Pancreas (tissue), 10 donors: Measurements from ENCODE around the gene TIMM22. TPM values are rescaled to one million over a fixed set of nuclear protein-coding genes. Genes with fewer than 3 reads are reported as not detected.
A peak's percentile ranks its signal among the peaks of the same experiment; 100 is the strongest.
"Not testable (repeated sequence)": the region's sequence is repeated elsewhere in the genome, so short reads cannot be mapped to it uniquely, and the experiment has no call there.

Experiments
- ATAC-seq, 4 donors: fragments of 200-7000 bp; cut with Tn5 transposase; one replicate each; pipeline versions ENCODE4 v1.8.0 to v1.9.1; 2020; ENCODE audit warnings: mild to moderate bottlenecking in 4 of 4, moderate library complexity in 4 of 4
- DNase-seq, 6 donors: peaks; one replicate each; pipeline ENCODE4 v3.0.0-alpha.2; 2020
- FAIRE-seq: peaks from 2 replicates; lab custom pipeline; 2012; peaks lifted over from hg19 to GRCh38; lab: Jason Lieb, UNC
- H3K27ac ChIP-seq, 4 donors: fragments of 200-600 bp; sonication (generic); 1 replicate in 3 of 4; 2 replicates in 1 of 4; pipeline versions ENCODE4 v1.5.0 to v1.8.0; 2020
- H3K27me3 ChIP-seq, 4 donors: fragments of 200-600 bp; one replicate each; pipeline ENCODE4 v1.8.0; 2021
- H3K36me3 ChIP-seq, 3 donors: fragments of 200-600 bp; sonication (generic) in 1 of 3; one replicate each; pipeline versions ENCODE4 v1.5.0 to v1.8.0; 2020 to 2021
- H3K4me1 ChIP-seq, 3 donors: fragments of 200-600 bp; one replicate each; pipeline ENCODE4 v1.8.0; 2021
- H3K4me3 ChIP-seq, 4 donors: fragments of 200-600 bp; sonication (generic) in 2 of 4; one replicate each; pipeline versions ENCODE4 v1.5.0 to v1.8.0; 2020 to 2021
- H3K9me3 ChIP-seq, 4 donors: fragments of 200-600 bp; one replicate each; pipeline ENCODE4 v1.8.0; 2021
- CTCF ChIP-seq, 4 donors: fragments of 200-600 bp; sonication (generic) in 3 of 4; IDR thresholded peaks; one replicate each; pipeline versions ENCODE4 v1.5.0 to v1.8.0; 2021; ENCODE audit warnings: antibody characterized with exemption in 4 of 4
- WGBS, 2 donors: extraction: QIAGEN DNeasy Blood & Tissue Kit; methylation state at CpG; one replicate each; pipeline ENCODE4 v1.1.7; 2013; 5-methylcytosine and 5-hydroxymethylcytosine counted together
- intact Hi-C, 3 donors: fragments of 100-400 bp; cut with DNase I; formaldehyde crosslinking; loops; one replicate each; pipeline versions ENCODE4 v1.11.1 to v1.14.2; 2022
- polyA plus RNA-seq, 2 donors: library from polyadenylated mRNA; stranded (reverse); fragments of 200-250 nt; gene quantifications; one replicate each; pipeline ENCODE4 v1.2.3, GENCODE V29; 2013
- total RNA-seq, 6 donors: library from RNA; stranded (reverse); fragmentation: NEBNext Ultra II Directional in 4 of 6; extraction: Animal tissue kit (Norgen Biotek cat#: 25700) in 4 of 6; gene quantifications; one replicate each; pipeline versions ENCODE4 v1.2.1 to v1.2.4, GENCODE V29; 2021 to 2023
- donor health status: healthy with polysubstance abuse.
- donor health status: DM: no; HTN: no; CAD: no; lungs with moderate emphysema.
- donor health status: DM: no; HTN: no; CAD: no.
- donor health status: control.
- donor health status: control.
- donor health status: Bipolar disorder and iron deficiency.
- donor health status: DM: yes; HTN: yes; CAD: no.
- donor health status: DM: no; HTN: no; CAD: no.
- donor health status: DM: no; HTN: no; CAD: no.
- donor health status: DM: yes; HTN: yes; CAD: no.

Gene TIMM22
- total and polyA plus RNA-seq, 8 donors = 3.1 to 6.5 (median 4.6) TPM

GRCh38 chr17:992933-993332 is 4.0 kb upstream of the TIMM22 start:
- FAIRE-seq = no peak
- no peak overlapping the region for H3K4me3 ChIP-seq
- 58 to 66% methylated on average over 13 of the region's 13 CpGs for WGBS, 2 donors
- no peaks in the 10 kb centered on the region for H3K27me3 ChIP-seq
- intact Hi-C loops = no loop called here
- H3K36me3 ChIP-seq = no peaks in the 10 kb centered on the region
- TF ChIP-seq CTCF (IDR thresholded peaks at IDR 0.05) = no peak
- H3K9me3 ChIP-seq = no peaks in the 10 kb centered on the region
- H3K4me1 ChIP-seq = peaks cover 2 to 5% (median 4%) of the 10 kb centered on the region in 3 donors
- H3K27ac ChIP-seq = no peak overlapping the region
- ATAC-seq = no peak
- peak in 1 of 6 donors; percentile 32 for DNase-seq

GRCh38 chr17:995324-995723 is 1.6 kb upstream of the TIMM22 start:
- H3K27ac ChIP-seq = peak overlapping the region in 1 of 4 donors; percentile 28
- WGBS, 2 donors = 65 to 72% methylated on average over 8 of the region's 8 CpGs
- FAIRE-seq = not testable (repeated sequence)

GRCh38 chr17:998111-998510 is 1.2 kb downstream of the TIMM22 start:
- whole genome bisulfite sequencing, 2 donors = 27% methylated on average over 2 of the region's 2 CpGs
- Histone ChIP-seq H3K27ac (no peak overlapping the region), H3K4me3 (peak overlapping the region in 2 of 4 donors; percentile 82 to 100), H3K4me1 (peaks cover 8 to 10% (median 10%) of the 10 kb centered on the region in 3 donors), H3K36me3 (peaks cover 0 to 26% (median 0%) of the 10 kb centered on the region in 3 donors), H3K9me3 (no peaks in the 10 kb centered on the region), H3K27me3 (no peaks in the 10 kb centered on the region)
- TF ChIP-seq CTCF (IDR thresholded peaks at IDR 0.05) = no peak
- ATAC-seq (no peak), FAIRE-seq (no peak), DNase-seq (peak in 1 of 6 donors; percentile 15)
- intact Hi-C loops = no loop called here

More at GRCh38 chr17:995324-995723, 1.6 kb upstream of the TIMM22 start:
- H3K4me1 ChIP-seq, H3K4me3 ChIP-seq, H3K9me3 ChIP-seq, H3K36me3 ChIP-seq, ATAC-seq, H3K27me3 ChIP-seq, intact Hi-C loops: not testable (repeated sequence)
- peak in 1 of 6 donors; percentile 29 for DNase-seq

GRCh38 chr17:1000597-1001461 is 3.9 kb downstream of the TIMM22 start:
- ATAC-seq (no peak), DNase-seq (peak in 2 of 6 donors; percentile 31 to 45), FAIRE-seq (no peak)
- H3K27ac ChIP-seq = no peak overlapping the region
- intact Hi-C loops = no loop called here
- no peak overlapping the region for H3K4me3 ChIP-seq
- H3K9me3 ChIP-seq = no peaks in the 10 kb centered on the region
- peaks cover 0 to 28% (median 0%) of the 10 kb centered on the region in 3 donors for H3K36me3 ChIP-seq
- H3K27me3 ChIP-seq = no peaks in the 10 kb centered on the region
- TF ChIP-seq CTCF (IDR thresholded peaks at IDR 0.05) = no peak
- H3K4me1 ChIP-seq = peaks cover 21 to 27% (median 22%) of the 10 kb centered on the region in 3 donors
- 39 to 41% methylated on average over 15 of the region's 15 CpGs for WGBS, 2 donors

- Histone ChIP-seq H3K4me3 (no peak overlapping the region), H3K4me1 (peaks cover 27 to 32% (median 28%) of the 10 kb centered on the region in 3 donors), H3K9me3 (no peaks in the 10 kb centered on the region), H3K27me3 (no peaks in the 10 kb centered on the region), H3K27ac (peak overlapping the region in 1 of 4 donors; percentile 8), H3K36me3 (peaks cover 0 to 28% (median 0%) of the 10 kb centered on the region in 3 donors)
- DNase-seq (peak in 2 of 6 donors; percentile 28 to 51), FAIRE-seq (no peak), ATAC-seq (no peak)
- intact Hi-C loops = no loop called here
- TF ChIP-seq CTCF (IDR thresholded peaks at IDR 0.05) = no peak
- 80 to 84% methylated on average over 18 of the region's 18 CpGs for WGBS, 2 donors
These were observed 4.9 kb downstream of the TIMM22 start for GRCh38 chr17:1001640-1002411.
